PC-9 (cell line): Measurements from ENCODE around the gene IL2RG. TPM values are rescaled to one million over a fixed set of nuclear protein-coding genes. Genes with fewer than 3 reads are reported as not detected.

ENCODE experiments used
- BruUV-seq: library from RNA; stranded (reverse); fragments of 400-500 nt; replicated peaks from 2 replicates; lab custom pipeline; 2021; lab: Mats Ljungman, UMichigan
- CTCF ChIA-PET: fragments of 300-600 bp; sonication (Branson Sonifier 250); formaldehyde crosslinking; loops from one replicate; lab custom pipeline; 2022; ENCODE audit warnings: antibody characterized with exemption; lab: Charles Lee
- POLR2A ChIA-PET: fragments of 300-600 bp; sonication (Branson Sonifier 250); formaldehyde crosslinking; loops from one replicate; lab custom pipeline; 2022; ENCODE audit warnings: antibody characterized with exemption; ENCODE audit not compliant: unreplicated experiment; lab: Charles Lee
- DNase-seq, 2 experiments: peaks; one replicate each; pipeline versions ENCODE4 v3.0.0 to v3.0.0-alpha.2; 2015 to 2022; ENCODE audit warnings: mixed read lengths in 1 of 2
- H2AFZ ChIP-seq: fragments of 200-600 bp; sonication (generic); 2 replicates; pipeline ENCODE4 v1.8.1; 2017; ENCODE audit warnings: antibody characterized with exemption
- H3F3A ChIP-seq: fragments of 200-600 bp; sonication (generic); 2 replicates; pipeline ENCODE4 v1.8.1; 2017; ENCODE audit warnings: antibody characterized with exemption, mild to moderate bottlenecking, low read depth; ENCODE audit not compliant: insufficient read depth
- H3K27ac ChIP-seq: fragments of 200-600 bp; sonication (generic); 2 replicates; pipeline ENCODE4 v1.6.1; 2016; ENCODE audit warnings: mixed run types
- H3K27me3 ChIP-seq: fragments of 200-600 bp; sonication (generic); 2 replicates; pipeline ENCODE4 v1.6.1; 2016; ENCODE audit warnings: low read depth, mixed run types; ENCODE audit not compliant: insufficient read depth
- H3K36me3 ChIP-seq: fragments of 200-600 bp; sonication (generic); 2 replicates; pipeline ENCODE4 v1.6.1; 2016; ENCODE audit warnings: low read depth, mixed run types
- H3K4me1 ChIP-seq: fragments of 200-600 bp; sonication (generic); replicated peaks from 2 replicates; pipeline ENCODE4 v1.6.1; 2016; ENCODE audit warnings: mixed run types; ENCODE audit not compliant: insufficient read depth
- H3K4me2 ChIP-seq: fragments of 200-600 bp; sonication (generic); 2 replicates; pipeline ENCODE4 v1.6.1; 2017; ENCODE audit warnings: mixed run types
- H3K4me3 ChIP-seq: fragments of 200-600 bp; sonication (generic); 2 replicates; pipeline ENCODE4 v1.6.1; 2016; ENCODE audit warnings: mixed run types
- H3K79me2 ChIP-seq: fragments of 200-600 bp; sonication (generic); 2 replicates; pipeline ENCODE4 v1.6.1; 2017; ENCODE audit warnings: low read depth, mixed run types
- H3K9me2 ChIP-seq: fragments of 200-600 bp; sonication (generic); 2 replicates; pipeline ENCODE4 v1.8.1; 2017; ENCODE audit warnings: mild to moderate bottlenecking; ENCODE audit not compliant: insufficient read depth
- H3K9me3 ChIP-seq: fragments of 200-600 bp; sonication (generic); 2 replicates; pipeline ENCODE4 v1.8.1; 2016; ENCODE audit warnings: low read depth; ENCODE audit not compliant: insufficient read depth
- H4K20me1 ChIP-seq: fragments of 200-600 bp; sonication (generic); 2 replicates; pipeline ENCODE4 v1.8.1; 2017; ENCODE audit not compliant: insufficient read depth
- EZH2 ChIP-seq: fragments of 200-600 bp; sonication (generic); IDR thresholded peaks from 2 replicates; pipeline ENCODE4 v1.8.0; 2017; ENCODE audit warnings: antibody characterized with exemption, low read depth
- intact Hi-C: fragments of 100-400 bp; cut with micrococcal nuclease; formaldehyde crosslinking; loops from one replicate; pipeline ENCODE4 v1.10.0; 2022; ENCODE audit not compliant: unreplicated experiment
- total RNA-seq: library from RNA; stranded (reverse); gene quantifications from 2 replicates; pipeline ENCODE4 v1.2.3, GENCODE V29; 2021
- TF ChIP-seq, protein P1 (sequence below): fragments of 200-600 bp; sonication (generic); conservative IDR thresholded peaks from 2 replicates; pipeline ENCODE4 v1.6.1; 2017; ENCODE audit warnings: mixed run types, antibody characterized with exemption, mild to moderate bottlenecking, moderate library complexity

The IL2RG gene
- total RNA-seq, 1 experiment from 2014 or later, result not detected

DNA sequence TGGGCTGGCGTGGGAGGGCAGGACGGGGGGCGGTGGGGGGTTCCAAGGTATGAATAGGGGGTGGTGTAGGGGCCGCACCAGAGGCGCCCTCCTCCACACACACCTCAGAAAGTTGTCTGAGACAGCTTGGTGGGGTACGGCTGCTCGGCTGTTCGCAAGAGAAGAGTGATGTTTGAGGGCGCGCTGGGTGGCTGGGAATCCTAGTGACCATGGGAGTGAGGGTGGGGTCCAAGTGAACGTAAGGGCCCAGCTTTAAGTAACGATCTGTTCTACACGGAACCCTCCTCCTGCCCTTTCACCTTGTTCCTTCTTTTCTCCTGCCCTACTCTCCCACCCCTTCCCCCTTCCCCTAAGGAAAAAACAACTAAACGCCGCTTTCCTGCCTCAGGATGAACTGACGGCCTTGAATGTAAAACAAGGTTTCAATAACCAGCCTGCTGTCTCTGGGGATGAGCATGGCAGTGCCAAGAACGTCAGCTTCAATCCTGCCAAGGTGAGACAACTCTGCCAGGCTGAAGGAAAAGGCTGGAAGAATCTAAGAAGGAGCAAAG is 7.7 kb upstream of the IL2RG start:
- no peaks in the 10 kb centered on the region for H3K27me3 ChIP-seq
- no peaks in the 10 kb centered on the region for H3K9me2 ChIP-seq
- H3F3A ChIP-seq, result no peaks in the 10 kb centered on the region
- H3K79me2 ChIP-seq, result no peaks in the 10 kb centered on the region
- intact Hi-C loops, result no loop called here
- H3K4me3 ChIP-seq, result peak overlapping the region; percentile 71
- peaks cover 5% of the 10 kb centered on the region; the same call in 1 of the 2 replicates for H3K4me1 ChIP-seq
- H3K27ac ChIP-seq, result no peak overlapping the region
- no peaks in the 10 kb centered on the region for H3K9me3 ChIP-seq
- DNase-seq, result no peak
- BruUV-seq, result no TSS peak
- TF ChIP-seq, protein P1, sequence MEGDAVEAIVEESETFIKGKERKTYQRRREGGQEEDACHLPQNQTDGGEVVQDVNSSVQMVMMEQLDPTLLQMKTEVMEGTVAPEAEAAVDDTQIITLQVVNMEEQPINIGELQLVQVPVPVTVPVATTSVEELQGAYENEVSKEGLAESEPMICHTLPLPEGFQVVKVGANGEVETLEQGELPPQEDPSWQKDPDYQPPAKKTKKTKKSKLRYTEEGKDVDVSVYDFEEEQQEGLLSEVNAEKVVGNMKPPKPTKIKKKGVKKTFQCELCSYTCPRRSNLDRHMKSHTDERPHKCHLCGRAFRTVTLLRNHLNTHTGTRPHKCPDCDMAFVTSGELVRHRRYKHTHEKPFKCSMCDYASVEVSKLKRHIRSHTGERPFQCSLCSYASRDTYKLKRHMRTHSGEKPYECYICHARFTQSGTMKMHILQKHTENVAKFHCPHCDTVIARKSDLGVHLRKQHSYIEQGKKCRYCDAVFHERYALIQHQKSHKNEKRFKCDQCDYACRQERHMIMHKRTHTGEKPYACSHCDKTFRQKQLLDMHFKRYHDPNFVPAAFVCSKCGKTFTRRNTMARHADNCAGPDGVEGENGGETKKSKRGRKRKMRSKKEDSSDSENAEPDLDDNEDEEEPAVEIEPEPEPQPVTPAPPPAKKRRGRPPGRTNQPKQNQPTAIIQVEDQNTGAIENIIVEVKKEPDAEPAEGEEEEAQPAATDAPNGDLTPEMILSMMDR, result no peak
- TF ChIP-seq EZH2, result no peak
- CTCF ChIA-PET, result no interaction called here
- H4K20me1 ChIP-seq, result no peaks in the 10 kb centered on the region
- peak overlapping the region; percentile 58; the same call in 1 of the 2 replicates for H2AFZ ChIP-seq
- peak overlapping the region; percentile 84 for H3K4me2 ChIP-seq
- POLR2A ChIA-PET, result interaction anchor here (0.7 kb wide), 1 partner anchor 312 kb away, joined by 7 read pairs; no protein-coding TSS in a partner anchor
- no peaks in the 10 kb centered on the region for H3K36me3 ChIP-seq

DNA sequence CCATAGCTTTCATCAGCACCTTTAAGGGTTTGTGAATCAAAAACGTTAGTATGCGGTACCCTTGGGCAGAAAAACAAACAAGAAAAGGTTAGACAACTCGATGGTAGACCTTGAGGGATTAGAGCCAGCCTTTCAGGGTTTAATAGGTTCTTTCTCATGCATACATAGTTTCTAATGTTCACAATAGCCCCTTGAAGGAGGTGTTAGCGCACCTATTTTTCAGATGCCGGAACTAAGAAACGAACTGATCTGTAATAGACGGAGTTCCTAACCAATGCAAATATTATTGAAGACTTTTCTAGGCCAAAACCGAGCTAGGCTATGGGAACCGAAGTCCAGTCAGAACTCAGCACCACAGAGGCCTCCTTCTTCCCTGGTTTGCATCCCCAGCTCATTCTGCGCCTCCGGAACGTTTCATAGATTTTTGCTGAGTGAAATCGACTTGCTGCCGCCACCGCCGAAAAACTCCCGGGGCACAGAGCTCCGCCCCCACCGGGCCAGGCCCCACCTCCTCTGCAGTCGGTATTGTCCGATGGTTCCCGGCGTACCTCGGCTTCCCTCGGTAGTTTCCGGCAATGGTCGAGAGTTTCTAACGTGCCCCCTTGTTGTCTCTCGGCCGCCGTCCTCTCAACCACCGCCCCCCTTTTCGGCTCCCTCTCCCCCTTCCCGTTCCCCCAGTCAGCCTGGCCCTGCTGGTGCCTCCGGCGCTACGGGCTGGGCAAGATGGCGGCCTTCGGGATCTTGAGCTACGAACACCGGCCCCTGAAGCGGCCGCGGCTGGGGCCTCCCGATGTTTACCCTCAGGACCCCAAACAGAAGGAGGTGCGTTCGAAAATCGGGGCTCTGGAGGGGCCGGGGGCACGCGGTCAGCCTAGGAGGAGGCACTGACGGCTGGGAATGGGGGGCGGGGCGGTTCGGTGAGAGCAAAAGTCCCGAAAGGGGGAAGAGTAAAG is 6.9 kb upstream of the IL2RG start, which contains the start of gene MED12:
TSS of gene MED12 (plus strand) at position 565 of the 953 bp plus-strand sequence. CDS start at position 724, 159 bp downstream.
- ChIA-PET POLR2A (interaction anchor here (0.7 kb wide), 1 partner anchor 313 kb away, joined by 7 read pairs; no protein-coding TSS in a partner anchor), CTCF (no interaction called here)
- intact Hi-C loops, result no loop called here
- Histone ChIP-seq H3K4me2 (peak within 1 kb of the TSS; percentile 84), H2AFZ (peak within 1 kb of the TSS; percentile 95), H3K27ac (no peak within 1 kb of the TSS), H3K27me3 (no peaks in the 10 kb centered on the region), H3K4me1 (peaks cover 5% of the 10 kb centered on the region; the same call in 1 of the 2 replicates), H4K20me1 (no peaks in the 10 kb centered on the region), H3K9me3 (no peaks in the 10 kb centered on the region), H3K4me3 (peak within 1 kb of the TSS; percentile 71), H3F3A (no peaks in the 10 kb centered on the region), H3K9me2 (no peaks in the 10 kb centered on the region), H3K79me2 (no peaks in the 10 kb centered on the region), H3K36me3 (no peaks in the 10 kb centered on the region)
- peak; percentile 46 to 72 for DNase-seq
- TF ChIP-seq, protein P1, result no peak
- TF ChIP-seq EZH2, result no peak
- no TSS peak for BruUV-seq

DNA sequence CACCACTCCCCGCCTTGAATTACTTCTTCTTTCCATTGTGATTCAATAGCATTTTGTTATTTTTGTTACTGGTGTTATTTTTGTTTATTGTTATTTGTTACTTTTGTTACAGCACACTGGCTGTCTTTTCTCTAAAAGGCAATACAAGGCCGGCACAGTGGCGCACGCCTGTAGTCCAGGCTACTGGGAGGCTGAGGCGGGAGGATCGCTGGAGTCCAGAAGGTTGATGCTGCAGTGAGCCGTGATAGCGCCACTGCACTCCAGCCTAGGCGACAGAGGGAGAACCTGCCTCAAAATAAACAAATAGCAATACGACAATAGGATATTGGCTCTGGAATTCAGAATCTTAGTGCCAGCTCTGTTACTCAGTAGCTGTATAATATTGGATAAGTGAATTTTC is 6.0 kb upstream of the IL2RG start:
- Histone ChIP-seq H3K4me3 (no peak overlapping the region), H3K27me3 (no peaks in the 10 kb centered on the region), H3K36me3 (no peaks in the 10 kb centered on the region), H3K4me2 (peak overlapping the region; percentile 84; the same call in 1 of the 2 replicates), H2AFZ (no peak overlapping the region), H3K79me2 (no peaks in the 10 kb centered on the region), H3F3A (no peaks in the 10 kb centered on the region), H3K9me3 (no peaks in the 10 kb centered on the region), H3K27ac (no peak overlapping the region), H3K9me2 (no peaks in the 10 kb centered on the region), H3K4me1 (peaks cover 5% of the 10 kb centered on the region; the same call in 1 of the 2 replicates), H4K20me1 (no peaks in the 10 kb centered on the region)
- intact Hi-C loops, result no loop called here
- DNase-seq, result no peak
- no TSS peak for BruUV-seq
- CTCF ChIA-PET, result interaction anchor here (0.6 kb wide), 1 partner anchor 64 kb away, joined by 4 read pairs; no protein-coding TSS in a partner anchor
- no peak for TF ChIP-seq EZH2
- TF ChIP-seq, protein P1, result no peak
- POLR2A ChIA-PET, result interaction anchor here (0.6 kb wide), 1 partner anchor 13 kb away, joined by 3 read pairs; no protein-coding TSS in a partner anchor
